NOMO-1 treated with DMSO at 0.1 percent for 48 hours (cell line): Measurements from ENCODE around the gene MAP7.
"Not testable (repeated sequence)": the region's sequence is repeated elsewhere in the genome, so short reads cannot be mapped to it uniquely, and the experiment has no call there.

Experiments
- DNase-seq: peaks from one replicate; lab custom pipeline; 2025; ENCODE audit not compliant: unreplicated experiment; lab: John Stamatoyannopoulos, UW

Gene MAP7

DNA sequence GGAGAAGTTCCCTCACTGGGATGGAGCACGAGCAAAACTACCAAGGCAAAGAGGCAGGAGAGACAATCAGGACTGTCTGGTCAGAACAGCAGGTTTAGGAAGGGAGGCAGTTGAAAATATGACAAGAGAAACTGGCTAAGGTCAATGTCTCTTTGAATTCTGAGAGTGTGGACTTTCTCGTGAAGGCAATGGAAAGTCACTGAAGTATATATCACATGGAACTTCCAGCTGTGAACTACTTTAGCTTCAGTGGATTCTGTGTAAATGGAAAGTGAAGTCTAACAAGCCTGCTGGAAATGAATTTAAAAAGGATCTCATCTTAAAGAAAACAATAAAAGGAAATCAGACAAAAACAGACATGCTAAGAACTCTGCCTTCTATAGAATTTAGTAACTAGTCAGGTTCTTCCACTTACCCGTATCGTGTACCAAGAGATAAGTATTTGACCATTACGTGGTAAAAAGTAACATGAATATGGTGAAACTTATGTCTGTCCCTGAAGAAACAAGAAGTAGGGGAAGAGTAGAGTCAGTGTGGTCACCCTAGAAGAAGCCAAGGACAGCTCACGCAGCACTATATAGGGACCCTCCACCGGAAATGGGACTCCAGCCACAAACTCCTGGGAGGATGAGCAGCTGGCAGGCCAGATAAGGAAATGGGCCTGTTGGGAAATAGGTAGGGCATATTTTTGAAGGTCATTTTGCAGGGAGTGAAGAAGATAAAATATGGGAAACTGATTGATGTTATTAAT is 123.4 kb downstream of the MAP7 start:
- peak; percentile 70 for DNase-seq

DNA sequence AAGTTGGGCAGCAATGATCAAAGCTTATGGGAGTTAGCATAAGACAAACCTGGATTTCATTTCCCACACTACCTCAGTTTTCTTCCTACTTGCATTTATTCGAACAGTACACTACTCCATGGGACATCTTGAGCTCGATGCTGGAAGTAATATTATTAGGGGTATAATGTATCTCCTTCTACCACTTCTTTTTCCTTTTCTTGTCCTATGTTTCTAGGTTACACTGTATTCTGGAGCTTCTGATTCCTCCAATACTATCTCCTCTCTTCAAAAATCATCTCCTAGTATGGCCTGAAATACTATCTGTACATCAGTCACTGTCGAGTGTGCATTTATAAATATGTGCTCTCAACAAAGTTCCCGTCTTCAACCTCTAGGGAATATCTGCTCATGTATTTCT is 124.4 kb downstream of the MAP7 start:
- no peak for DNase-seq

DNA sequence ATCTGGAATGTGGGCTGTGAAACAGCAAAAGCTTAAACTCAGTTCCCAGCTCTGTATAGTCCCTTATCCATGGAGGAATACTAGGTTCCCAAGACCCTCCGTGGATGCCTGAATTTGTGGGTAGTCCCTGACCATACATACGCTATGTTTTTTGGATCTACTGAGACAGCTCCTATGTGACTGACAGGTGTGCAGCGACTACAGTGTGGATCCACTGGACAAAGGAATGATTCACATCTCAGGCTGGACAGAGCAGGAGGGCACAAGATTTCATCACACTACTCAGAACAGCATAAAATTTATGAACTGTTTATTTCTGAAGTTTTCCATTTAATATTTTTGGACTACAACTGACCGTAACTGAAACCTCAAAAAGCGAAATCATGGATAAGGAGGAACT is 125.3 kb downstream of the MAP7 start:
- no peak for DNase-seq

DNA sequence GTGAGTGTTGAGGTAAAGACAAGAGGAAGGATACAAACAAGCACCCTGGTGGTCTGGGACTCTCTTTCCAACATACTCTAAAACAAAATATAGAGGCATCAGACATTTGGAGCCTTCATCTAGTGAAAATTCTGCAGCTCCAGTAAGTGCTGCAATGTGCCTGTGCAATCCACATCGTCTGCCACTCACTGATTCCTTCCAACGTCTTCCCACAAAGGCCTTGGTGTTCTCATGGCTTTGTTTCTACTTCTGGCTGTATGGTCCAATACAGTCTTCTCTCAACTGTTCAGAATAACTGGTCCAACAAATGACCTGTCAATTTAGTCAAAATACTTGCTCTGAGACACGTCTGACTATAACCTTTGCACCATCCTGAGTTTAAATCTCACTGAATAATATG is 125.8 kb downstream of the MAP7 start:
- DNase-seq, result no peak

DNA sequence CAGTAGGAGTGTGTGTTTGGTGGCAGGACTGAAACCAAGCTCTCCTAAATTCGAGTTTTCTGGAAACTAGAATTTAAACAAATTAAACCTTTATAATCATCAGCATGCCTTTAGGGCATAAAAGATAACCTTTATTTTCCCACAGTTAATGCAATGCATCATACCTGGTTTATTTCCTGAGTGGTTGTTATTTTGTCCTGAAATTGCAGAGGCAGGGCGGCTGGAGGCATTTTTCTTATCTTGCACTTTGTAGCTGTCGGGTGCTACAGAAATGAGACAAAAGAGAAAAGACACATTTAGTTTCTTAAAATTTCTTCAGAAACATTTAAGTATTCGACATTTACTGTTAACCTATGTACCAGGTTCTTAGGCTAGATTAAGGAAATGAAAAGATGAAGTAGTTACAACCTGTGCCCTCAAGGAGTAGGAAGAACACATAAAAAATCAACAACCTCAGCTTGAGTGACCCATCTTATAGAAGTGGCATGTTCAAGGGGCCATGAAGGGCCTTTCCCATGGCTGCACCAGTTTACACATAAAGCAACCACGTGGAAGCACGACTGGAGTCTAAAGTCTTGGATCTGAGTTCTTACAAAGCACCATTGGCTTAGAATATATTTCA is 128.6 kb downstream of the MAP7 start:
- no peak for DNase-seq

DNA sequence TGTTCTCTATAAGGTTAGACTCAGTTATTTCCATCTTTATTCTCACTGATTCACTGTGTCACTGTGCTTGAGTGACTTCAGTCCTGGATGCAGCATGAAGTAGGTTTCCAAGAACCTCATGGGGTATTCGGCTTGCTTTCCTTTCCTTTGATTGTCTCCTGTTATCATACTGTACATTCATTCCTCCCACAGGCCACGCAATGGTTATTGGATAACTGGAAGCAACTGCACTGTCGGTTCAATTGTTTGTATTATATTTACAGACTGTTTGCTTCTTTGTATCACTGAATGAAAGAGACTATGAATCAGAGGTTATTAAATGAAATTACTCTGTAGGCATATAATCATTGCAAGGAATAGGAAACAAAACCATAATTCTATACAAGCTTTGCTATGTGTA is 129.4 kb downstream of the MAP7 start:
- no peak for DNase-seq

DNA sequence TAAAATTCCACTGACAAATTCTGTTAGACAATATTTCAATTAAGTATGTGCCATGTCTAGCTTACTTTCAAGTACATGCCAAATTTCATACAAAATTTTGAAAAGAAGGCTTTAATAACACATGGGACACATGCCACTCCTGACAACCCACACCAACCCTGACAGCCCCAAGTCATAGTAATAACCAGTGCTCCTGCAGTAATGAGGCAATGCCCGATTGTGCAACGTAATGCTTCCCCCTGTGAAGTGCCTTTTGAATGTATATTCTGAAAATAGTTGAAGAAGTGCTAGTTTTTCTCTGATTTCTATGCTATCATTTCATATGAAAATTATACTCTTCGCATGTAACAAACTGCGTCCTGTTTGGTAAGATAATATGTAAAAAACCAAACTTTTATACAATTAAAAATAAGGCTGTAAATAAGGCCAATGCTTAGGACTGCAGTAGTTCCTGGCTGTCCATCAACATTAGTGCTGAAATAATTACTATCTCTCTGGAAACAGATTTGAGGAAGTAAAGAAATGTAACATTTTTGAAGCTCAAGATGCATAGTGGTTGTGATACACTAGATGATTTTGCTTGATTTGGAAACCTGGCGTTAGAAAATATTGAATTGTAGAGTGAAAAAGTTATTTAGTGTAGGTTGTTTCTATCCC is 134.7 kb downstream of the MAP7 start:
- peak; percentile 85 for DNase-seq

DNA sequence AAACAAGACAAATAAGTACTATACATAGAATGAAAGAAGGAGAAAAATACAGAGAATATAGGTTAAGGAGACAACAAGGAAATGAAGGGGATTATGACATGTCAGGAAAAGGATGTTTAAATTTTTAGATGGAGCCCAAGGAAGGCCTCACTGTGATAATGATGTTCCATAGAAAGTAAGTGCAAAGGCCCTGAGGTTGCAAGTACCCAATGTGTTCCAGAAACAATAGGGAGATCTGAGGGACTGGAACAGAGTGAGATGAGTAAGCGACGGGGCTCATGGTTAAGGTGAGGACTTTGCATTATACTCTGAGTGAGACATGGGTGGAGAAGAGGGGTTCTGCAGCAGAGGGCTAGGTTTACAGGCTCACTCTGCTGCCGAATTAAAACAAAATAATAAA is 137.8 kb downstream of the MAP7 start:
- no peak for DNase-seq

DNA sequence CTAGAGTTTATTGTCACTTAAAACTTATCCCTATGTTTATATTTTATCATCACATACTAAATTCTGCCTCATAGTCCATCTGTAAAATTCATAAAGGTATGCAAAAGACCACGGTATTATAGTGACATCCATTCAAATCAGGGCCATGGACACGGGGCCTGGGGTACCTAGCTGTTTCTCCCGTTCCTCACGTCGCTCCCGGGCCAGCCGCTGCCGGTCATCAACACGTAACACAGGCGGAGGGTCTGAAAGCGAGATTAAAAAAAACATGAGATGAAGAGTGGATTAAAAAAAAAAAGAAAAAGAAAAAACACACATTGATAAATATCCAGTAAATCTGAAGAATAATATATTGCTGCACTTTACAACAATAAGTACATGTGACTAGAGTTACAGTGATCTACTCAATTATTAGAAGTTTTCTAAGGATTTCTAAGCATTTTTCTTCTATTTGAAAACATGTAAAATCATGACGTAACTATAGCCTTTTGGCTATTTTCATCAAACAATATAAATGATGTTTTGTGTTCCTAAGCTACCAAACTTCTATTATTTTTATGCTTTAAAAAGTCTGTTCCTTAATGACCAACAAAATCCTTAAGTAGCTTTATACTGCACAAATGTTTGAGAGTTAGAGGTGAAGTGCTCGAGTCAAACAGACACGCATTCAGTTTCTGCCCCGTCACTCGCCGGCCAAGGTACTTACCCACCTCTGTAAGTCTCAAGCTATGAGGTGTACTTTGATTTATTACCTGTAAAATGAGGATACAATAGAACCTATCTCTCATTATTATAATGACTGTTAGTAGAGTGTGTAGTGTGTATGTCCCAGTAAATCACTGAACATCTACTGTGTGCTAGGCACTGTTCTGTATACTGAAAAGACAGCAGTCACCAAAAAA is 138.5 kb downstream of the MAP7 start:
- DNase-seq, result no peak

DNA sequence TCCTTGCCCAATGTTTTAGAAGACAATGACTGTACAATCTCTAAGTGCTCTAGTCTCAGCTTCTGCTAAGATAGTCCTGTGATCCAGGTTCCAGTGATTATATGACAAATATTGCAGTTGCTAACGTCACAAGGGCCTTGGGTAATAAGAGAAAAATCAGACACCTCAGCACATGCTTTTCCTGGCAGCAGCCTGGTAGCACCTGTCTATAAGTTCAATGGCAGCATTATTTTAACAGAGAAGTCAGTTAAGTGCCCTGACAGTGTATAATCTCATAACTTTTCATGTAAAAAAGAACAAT is 139.2 kb downstream of the MAP7 start:
- no peak for DNase-seq

DNA sequence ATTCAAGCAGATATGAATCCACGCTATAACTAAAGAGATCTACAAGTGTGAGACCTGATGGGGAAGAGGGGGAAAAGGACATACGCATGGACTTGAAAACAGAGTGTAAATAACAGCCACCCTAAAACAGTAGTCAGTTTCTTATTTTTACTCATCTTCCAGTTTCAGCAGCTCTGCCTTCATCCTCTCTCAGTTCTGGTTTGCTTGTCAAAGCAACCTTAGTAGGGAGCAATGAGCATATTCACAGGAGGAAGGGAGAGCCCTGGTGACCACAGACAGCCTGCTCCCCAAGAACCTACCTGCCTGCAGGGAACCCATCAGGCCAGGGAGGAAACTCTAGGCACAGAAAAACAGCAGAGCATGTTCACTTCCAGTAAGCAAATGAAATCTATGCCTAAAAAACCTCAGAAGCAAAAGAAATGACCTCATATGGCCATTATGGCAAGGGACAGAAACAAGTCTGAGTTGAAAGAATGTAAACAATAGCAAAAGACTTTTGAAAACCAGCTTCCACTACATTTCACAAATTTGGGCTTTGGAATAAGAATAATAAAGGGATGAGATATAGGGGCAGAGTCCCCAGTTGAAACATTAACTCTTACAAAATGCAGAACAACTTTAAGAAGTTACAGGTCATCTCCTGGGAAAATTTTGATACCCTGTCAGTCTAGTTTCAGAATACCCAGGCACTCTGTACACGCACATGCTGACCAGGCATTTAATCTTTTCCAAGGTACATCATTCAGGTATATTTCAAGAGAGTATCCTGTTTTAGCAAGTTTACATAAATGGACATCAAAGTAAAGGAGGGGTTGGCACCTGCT is 139.8 kb downstream of the MAP7 start:
- DNase-seq, result no peak

DNA sequence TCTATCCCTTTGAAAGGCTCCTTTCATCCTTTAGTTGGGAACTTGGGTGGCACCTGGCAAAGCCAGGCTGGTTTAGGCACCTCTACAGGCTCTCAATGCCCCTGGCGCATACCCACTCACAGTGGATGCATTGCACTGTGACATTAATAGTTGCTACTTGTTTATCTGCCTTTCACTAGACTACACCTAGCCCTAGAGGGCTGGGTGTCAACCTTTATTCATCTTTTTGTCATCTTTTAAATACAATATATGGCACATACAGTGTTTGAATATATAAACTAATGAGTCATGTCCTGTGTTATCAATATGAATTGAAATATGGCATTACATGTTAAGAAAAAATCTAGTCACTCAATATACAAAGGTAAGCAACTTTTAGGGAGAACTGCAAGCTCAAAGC is 140.6 kb downstream of the MAP7 start:
- DNase-seq, result no peak

DNA sequence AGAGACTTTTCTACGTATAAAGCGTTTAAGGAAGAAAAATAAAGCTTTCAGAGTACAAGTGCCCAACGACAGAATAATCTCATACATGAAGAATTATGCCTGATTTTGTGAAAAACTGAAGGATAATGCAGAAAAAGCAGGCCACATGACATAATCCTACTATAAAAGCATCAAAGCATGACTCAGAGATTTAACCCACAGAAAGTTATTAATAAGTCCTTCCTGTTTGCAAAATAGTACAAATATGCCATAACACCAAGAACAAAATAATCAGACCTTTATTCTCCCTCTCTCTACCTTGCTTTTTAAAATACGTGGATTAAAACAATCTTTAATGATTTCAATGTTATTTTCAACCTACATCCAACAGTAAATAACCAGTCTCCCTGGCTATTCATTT is 142.0 kb downstream of the MAP7 start:
- DNase-seq, result peak; percentile 43

DNA sequence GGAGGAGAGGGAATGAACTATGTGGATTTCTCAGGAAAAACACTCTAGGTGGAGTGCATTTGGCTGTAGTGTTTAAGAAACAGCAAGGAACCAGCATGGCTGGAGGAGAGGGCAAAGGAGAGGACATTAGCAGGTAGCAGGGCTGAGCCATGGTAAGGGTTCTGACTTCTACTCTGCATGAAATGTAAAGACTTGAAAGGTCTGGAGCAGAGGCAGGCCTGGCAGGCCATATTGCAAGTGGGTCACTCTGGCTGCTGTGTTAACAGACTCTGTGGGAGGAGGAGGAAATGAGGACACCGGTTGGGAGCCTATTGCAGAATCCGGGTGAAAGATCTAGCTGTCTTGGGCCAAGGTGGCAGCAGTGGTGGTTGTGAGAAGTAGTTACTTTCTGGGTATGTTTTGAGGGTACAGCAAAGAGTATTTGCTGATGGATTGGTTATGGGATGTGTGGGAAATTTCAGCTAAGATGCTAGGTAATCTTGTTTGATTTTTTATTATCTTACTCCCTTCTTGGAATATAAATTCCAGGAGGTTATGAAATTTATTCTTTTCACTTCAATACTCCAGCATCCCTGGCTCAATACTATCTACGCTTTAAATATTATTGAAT is 144.7 kb downstream of the MAP7 start:
- peak; percentile 25 for DNase-seq

DNA sequence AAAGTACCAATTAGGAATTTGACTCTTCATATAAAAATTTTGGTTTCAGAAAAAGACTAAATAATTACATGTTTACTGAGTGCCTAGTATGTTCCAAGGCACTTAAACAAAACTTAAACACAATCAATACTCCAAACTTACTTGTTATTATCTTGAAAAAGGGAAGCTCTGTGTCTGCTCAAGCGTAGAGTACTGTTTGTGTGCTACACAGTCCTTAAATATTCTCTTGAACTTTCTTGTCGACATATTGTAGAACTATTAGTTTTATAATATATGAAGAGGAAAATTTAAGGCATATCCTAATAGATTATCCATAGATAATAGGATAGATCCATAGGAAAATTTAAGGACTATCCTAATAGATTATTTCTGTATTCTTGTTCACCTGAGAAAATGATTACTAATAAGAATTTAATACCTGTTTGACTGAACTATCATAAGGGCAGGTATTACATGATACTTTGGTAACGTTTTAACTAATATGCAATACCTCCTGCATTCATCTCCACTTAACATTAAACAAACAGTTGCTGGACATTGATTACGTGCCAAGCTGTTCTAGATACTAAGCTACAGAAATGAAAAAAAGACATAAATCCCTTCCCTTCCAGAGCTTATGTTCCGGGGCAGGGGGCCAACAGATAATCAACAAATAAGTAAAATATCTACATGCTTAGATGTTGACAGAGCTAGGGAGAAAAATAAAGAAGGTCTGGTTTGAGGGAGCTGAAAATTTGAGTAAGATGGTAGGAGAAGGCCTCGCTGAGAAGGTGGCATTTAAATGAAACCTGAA is 145.4 kb downstream of the MAP7 start:
- DNase-seq, result no peak

DNA sequence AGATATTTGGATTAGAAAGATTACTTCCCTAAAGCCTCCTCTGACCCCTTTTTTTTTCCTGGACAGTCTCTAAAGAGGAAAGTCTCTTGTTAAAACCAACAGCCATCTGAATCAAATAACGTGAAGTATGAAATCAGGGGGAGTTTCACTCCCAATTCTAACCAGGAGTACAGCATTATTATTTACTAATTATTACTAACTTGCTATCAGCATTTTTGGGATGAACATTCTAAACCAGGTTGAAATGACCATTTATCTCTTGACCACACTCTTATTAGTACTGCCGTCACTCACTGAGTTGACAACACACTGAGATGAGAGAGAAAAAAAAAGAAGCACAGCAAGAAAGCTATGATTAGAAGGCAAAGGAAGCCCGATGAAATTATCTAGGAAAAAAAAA is 146.2 kb downstream of the MAP7 start:
- no peak for DNase-seq

DNA sequence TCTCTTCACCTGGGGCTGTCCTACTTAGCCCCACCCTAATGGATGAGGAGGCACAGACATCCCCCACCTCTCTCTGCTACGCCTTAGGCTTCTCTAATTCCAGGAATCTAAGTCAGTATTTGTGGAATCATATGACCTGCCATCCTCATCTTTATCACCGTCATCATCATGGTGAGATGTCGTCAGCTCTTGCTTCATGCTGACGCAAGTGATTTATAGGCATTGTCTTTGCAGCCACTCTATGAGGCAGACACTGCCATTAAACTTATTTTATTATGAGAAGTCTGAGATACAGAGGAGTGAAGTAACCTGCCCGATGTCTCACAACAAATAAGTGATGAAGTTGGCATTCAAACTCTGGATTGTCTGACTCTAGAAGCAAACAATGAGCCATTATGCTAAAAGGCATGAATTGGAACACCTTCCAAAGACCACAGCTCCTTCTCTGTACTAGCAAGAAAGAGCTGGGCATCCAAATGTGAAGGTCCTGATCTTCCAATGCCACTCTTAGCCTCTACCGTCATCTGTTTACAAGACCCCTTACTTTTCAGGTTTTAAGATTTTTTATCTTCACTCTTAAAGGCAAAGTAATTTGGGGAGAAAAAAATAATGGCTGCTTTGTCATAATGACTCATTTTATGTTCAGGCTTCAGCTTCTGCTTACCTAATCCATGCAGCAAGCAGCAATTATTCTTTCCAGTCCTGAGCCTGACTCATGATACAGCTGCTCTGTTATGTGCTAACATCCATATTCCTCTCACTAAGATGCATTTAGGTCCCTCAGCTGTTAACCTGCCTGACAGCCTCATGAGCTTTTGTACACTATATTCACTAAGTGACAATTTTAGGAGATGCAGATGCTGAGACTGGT is 146.9 kb downstream of the MAP7 start:
- peak; percentile 94 for DNase-seq

DNA sequence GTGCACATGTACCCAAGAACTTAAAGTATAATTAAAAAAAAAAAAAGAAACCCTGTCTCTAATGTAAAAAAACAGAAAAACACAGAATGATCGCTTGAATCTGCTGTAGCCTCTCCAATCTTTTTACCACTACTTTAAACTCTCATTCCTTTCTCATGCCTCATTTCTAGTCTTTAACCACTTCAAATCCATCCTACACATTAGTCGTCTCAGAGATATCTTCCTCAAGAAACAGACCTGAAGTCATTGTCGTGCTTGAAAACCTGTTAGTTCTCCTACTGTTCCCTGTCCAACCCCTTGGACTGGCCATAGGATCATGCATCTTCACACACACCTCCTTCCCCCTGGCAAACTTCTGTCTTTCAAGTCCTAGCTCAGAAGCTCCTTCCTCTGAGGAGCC is 148.5 kb downstream of the MAP7 start:
- no peak for DNase-seq

DNA sequence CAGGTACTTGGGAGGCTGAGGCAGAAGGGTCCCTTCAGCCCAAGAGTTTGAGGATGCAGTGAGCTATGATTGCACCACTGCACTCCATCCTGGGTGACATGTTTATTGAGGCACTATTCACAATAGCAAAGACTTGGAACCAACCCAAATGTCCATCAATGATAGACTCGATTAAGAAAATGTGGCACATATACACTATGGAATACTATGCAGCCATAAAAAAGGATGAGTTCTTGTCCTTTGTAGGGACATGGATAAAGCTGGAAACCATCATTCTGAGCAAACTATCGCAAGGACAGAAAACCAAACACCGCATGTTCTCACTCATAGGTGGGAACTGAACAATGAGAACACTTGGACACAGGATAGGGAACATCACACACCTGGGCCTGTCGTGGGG is 149.0 kb downstream of the MAP7 start:
- not testable (repeated sequence) for DNase-seq
